GM23338 (cell line): ENCODE measurements around the gene PSMG4. TPM values are rescaled to one million over a fixed set of nuclear protein-coding genes. Genes with fewer than 3 reads are reported as not detected.

Experiments used
- ATAC-seq: fragments of 200-7000 bp; cut with Tn5 transposase; 3 replicates; pipeline ENCODE4 v1.9.1; 2020
- DNase-seq: peaks from one replicate; pipeline ENCODE4 v3.0.0-alpha.2; 2015; ENCODE audit warnings: low spot score
- H2AFZ ChIP-seq: fragments of 200-600 bp; sonication (generic); 2 replicates; pipeline ENCODE4 v1.8.0; 2016; ENCODE audit warnings: antibody characterized with exemption, mild to moderate bottlenecking, moderate library complexity
- H3F3A ChIP-seq: fragments of 200-600 bp; sonication (generic); replicated peaks from 2 replicates; pipeline ENCODE4 v1.8.0; 2017; ENCODE audit warnings: antibody characterized with exemption, mixed run types, low read depth
- H3K27ac ChIP-seq: fragments of 200-600 bp; sonication (generic); 2 replicates; pipeline ENCODE4 v1.6.1; 2016; ENCODE audit warnings: low read depth
- H3K27me3 ChIP-seq: fragments of 200-600 bp; sonication (generic); 2 replicates; pipeline ENCODE4 v1.8.0; 2016; ENCODE audit warnings: mild to moderate bottlenecking, mixed run types, moderate library complexity; ENCODE audit not compliant: insufficient read depth
- H3K36me3 ChIP-seq: fragments of 200-600 bp; sonication (generic); 2 replicates; pipeline ENCODE4 v1.8.0; 2016; ENCODE audit warnings: mild to moderate bottlenecking; ENCODE audit not compliant: insufficient read depth
- H3K4me1 ChIP-seq: fragments of 200-600 bp; sonication (generic); 2 replicates; pipeline ENCODE4 v1.8.0; 2016; ENCODE audit warnings: mild to moderate bottlenecking, moderate library complexity; ENCODE audit not compliant: insufficient read depth
- H3K4me2 ChIP-seq: fragments of 200-600 bp; sonication (generic); 2 replicates; pipeline ENCODE4 v1.7.1; 2017; ENCODE audit warnings: mixed run types
- H3K4me3 ChIP-seq: fragments of 200-600 bp; sonication (generic); 2 replicates; pipeline ENCODE4 v1.6.1; 2016; ENCODE audit warnings: mixed run types
- H3K79me2 ChIP-seq: fragments of 200-600 bp; sonication (generic); replicated peaks from 2 replicates; pipeline ENCODE4 v1.8.0; 2017; ENCODE audit warnings: mild to moderate bottlenecking; ENCODE audit not compliant: insufficient read depth
- H3K9me2 ChIP-seq: fragments of 200-600 bp; sonication (generic); 2 replicates; pipeline ENCODE4 v1.8.0; 2017; ENCODE audit not compliant: insufficient read depth
- H4K20me1 ChIP-seq: fragments of 200-600 bp; sonication (generic); replicated peaks from 2 replicates; pipeline ENCODE4 v1.8.0; 2017; ENCODE audit warnings: mild to moderate bottlenecking; ENCODE audit not compliant: insufficient read depth
- H3K27ac Mint-ChIP-seq: 2 replicates; pipeline ENCODE4 v1.8.0; 2020; ENCODE audit warnings: inconsistent platforms, mild to moderate bottlenecking, moderate library complexity, mixed read lengths
- H3K27me3 Mint-ChIP-seq: 3 replicates; pipeline ENCODE4 v1.8.0; 2022; ENCODE audit warnings: low read depth, mild to moderate bottlenecking, moderate library complexity, mixed read lengths, inconsistent platforms; ENCODE audit not compliant: insufficient read depth, poor library complexity
- H3K36me3 Mint-ChIP-seq: 3 replicates; pipeline ENCODE4 v1.8.0; 2021; ENCODE audit warnings: low read depth, mild to moderate bottlenecking, inconsistent platforms, moderate library complexity, mixed read lengths
- H3K4me1 Mint-ChIP-seq: 3 replicates; pipeline ENCODE4 v1.8.0; 2020; ENCODE audit warnings: mild to moderate bottlenecking, inconsistent platforms, mixed read lengths
- H3K4me3 Mint-ChIP-seq: 3 replicates; pipeline ENCODE4 v1.8.0; 2021; ENCODE audit warnings: moderate library complexity, mild to moderate bottlenecking, inconsistent platforms, mixed read lengths
- H3K9me3 Mint-ChIP-seq: 3 replicates; pipeline ENCODE4 v1.8.0; 2020; ENCODE audit warnings: moderate library complexity, mild to moderate bottlenecking, inconsistent platforms, mixed read lengths
- CREB1 ChIP-seq: fragments of 250-450 bp; sonication (Bioruptor Pico); IDR thresholded peaks from 2 replicates; pipeline ENCODE4 v1.5.0; 2020; ENCODE audit warnings: low read depth, mild to moderate bottlenecking, moderate library complexity
- EZH2 ChIP-seq: fragments of 200-600 bp; sonication (generic); IDR thresholded peaks from one replicate; pipeline ENCODE4 v1.8.0; 2017; ENCODE audit warnings: antibody characterized with exemption, mild to moderate bottlenecking, low read depth; ENCODE audit not compliant: unreplicated experiment
- JUNB ChIP-seq: IDR thresholded peaks from one replicate; pipeline ENCODE4 v1.6.1; 2016; ENCODE audit warnings: antibody characterized with exemption; ENCODE audit not compliant: unreplicated experiment
- POLR2AphosphoS5 ChIP-seq: IDR thresholded peaks from 2 replicates; pipeline ENCODE4 v1.6.1; 2016; ENCODE audit warnings: antibody characterized with exemption, low read depth
- ZNF114 ChIP-seq: fragments of 250-450 bp; sonication (Bioruptor Pico); IDR thresholded peaks from 2 replicates; pipeline ENCODE4 v1.5.0; 2020; ENCODE audit warnings: mild to moderate bottlenecking, moderate library complexity
- ZNF331 ChIP-seq: fragments of 250-450 bp; sonication (Bioruptor Pico); IDR thresholded peaks from 2 replicates; pipeline ENCODE4 v1.5.0; 2020; ENCODE audit warnings: low read depth, mild to moderate bottlenecking, moderate library complexity
- polyA plus RNA-seq: library from polyadenylated mRNA; unstranded; fragments of >200 nt; fragmentation: Nextera tagmentation; extraction: Ambion mirVana; gene quantifications from 2 replicates; pipeline ENCODE4 v1.2.1, GENCODE V29; 2016
- total RNA-seq: library from RNA; depleted of rRNA; stranded (reverse); fragments of >200 nt; shearing (Covaris generic); gene quantifications from 2 replicates; pipeline ENCODE4 v1.2.3, GENCODE V29; 2014
- TF ChIP-seq, protein P1 (sequence below), 2 experiments: fragments of 200-600 bp in 1 of 2; sonication (generic) in 1 of 2; conservative IDR thresholded peaks; 2 replicates each; pipeline versions ENCODE4 v1.5.1 to v1.6.1; 2016 to 2017; ENCODE audit warnings: antibody characterized with exemption in 2 of 2, low read depth in 2 of 2, mild to moderate bottlenecking in 2 of 2, moderate library complexity in 1 of 2
- TF ChIP-seq, protein P2 (sequence below): IDR thresholded peaks from one replicate; pipeline ENCODE4 v1.6.1; 2018; ENCODE audit warnings: antibody characterized with exemption; ENCODE audit not compliant: unreplicated experiment
- TF ChIP-seq, protein P3 (sequence below): IDR thresholded peaks from 2 replicates; pipeline ENCODE4 v1.6.1; 2016; ENCODE audit warnings: antibody characterized with exemption

PSMG4 gene
- total and polyA plus RNA-seq, 2 experiments from 2014 or later = 37.2 to 168 TPM

DNA sequence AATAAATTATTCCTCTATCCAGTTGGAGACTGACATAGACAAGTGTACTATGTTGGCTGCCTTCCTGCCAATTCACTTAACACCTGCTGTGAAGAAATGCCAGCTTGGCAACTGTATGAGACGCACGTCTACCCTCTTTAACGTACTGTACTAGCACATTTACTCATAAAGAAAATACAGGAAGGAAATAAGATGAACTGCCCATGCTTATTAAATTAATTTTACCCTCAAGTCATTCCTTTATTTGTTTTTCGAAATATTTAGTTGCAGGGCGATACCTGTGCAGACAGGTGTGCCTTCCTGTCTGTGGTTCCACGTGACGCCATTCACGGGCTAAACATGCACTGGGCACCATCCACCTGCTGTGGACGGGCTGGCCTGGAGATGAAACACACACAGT, 52.0 kb downstream of the PSMG4 start:
- Histone ChIP-seq H3K4me2 (no peak overlapping the region), H3K27ac (no peak overlapping the region), H3K4me3 (no peak overlapping the region), H3K4me1 (0 out of 2 replicates have a peak, but pooled peaks cover 3% of the 10 kb centered on the region), H4K20me1 (0 out of 2 replicates have a peak, but pooled peaks cover 3% of the 10 kb centered on the region), H3F3A (no peaks in the 10 kb centered on the region), H3K36me3 (peaks cover 2% of the 10 kb centered on the region; the same call in 1 of the 2 replicates), H2AFZ (no peak overlapping the region), H3K9me2 (no peaks in the 10 kb centered on the region), H3K27me3 (no peaks in the 10 kb centered on the region), H3K79me2 (no peaks in the 10 kb centered on the region)
- Mint-ChIP-seq H3K27ac (no peak overlapping the region), H3K4me1 (peaks cover 27% of the 10 kb centered on the region), H3K4me3 (no peak overlapping the region), H3K9me3 (no peaks in the 10 kb centered on the region; the same call in 2 of the 3 replicates), H3K27me3 (peaks cover 18% of the 10 kb centered on the region), H3K36me3 (peaks cover 33% of the 10 kb centered on the region)
- no peak for DNase-seq
- TF ChIP-seq, protein P1, sequence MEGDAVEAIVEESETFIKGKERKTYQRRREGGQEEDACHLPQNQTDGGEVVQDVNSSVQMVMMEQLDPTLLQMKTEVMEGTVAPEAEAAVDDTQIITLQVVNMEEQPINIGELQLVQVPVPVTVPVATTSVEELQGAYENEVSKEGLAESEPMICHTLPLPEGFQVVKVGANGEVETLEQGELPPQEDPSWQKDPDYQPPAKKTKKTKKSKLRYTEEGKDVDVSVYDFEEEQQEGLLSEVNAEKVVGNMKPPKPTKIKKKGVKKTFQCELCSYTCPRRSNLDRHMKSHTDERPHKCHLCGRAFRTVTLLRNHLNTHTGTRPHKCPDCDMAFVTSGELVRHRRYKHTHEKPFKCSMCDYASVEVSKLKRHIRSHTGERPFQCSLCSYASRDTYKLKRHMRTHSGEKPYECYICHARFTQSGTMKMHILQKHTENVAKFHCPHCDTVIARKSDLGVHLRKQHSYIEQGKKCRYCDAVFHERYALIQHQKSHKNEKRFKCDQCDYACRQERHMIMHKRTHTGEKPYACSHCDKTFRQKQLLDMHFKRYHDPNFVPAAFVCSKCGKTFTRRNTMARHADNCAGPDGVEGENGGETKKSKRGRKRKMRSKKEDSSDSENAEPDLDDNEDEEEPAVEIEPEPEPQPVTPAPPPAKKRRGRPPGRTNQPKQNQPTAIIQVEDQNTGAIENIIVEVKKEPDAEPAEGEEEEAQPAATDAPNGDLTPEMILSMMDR (conservative IDR thresholded peaks at IDR 0.05; ENCODE audit: low read depth in 2 of 2) = no peak
- TF ChIP-seq, protein P2, sequence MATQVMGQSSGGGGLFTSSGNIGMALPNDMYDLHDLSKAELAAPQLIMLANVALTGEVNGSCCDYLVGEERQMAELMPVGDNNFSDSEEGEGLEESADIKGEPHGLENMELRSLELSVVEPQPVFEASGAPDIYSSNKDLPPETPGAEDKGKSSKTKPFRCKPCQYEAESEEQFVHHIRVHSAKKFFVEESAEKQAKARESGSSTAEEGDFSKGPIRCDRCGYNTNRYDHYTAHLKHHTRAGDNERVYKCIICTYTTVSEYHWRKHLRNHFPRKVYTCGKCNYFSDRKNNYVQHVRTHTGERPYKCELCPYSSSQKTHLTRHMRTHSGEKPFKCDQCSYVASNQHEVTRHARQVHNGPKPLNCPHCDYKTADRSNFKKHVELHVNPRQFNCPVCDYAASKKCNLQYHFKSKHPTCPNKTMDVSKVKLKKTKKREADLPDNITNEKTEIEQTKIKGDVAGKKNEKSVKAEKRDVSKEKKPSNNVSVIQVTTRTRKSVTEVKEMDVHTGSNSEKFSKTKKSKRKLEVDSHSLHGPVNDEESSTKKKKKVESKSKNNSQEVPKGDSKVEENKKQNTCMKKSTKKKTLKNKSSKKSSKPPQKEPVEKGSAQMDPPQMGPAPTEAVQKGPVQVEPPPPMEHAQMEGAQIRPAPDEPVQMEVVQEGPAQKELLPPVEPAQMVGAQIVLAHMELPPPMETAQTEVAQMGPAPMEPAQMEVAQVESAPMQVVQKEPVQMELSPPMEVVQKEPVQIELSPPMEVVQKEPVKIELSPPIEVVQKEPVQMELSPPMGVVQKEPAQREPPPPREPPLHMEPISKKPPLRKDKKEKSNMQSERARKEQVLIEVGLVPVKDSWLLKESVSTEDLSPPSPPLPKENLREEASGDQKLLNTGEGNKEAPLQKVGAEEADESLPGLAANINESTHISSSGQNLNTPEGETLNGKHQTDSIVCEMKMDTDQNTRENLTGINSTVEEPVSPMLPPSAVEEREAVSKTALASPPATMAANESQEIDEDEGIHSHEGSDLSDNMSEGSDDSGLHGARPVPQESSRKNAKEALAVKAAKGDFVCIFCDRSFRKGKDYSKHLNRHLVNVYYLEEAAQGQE = no peak
- TF ChIP-seq, protein P3, sequence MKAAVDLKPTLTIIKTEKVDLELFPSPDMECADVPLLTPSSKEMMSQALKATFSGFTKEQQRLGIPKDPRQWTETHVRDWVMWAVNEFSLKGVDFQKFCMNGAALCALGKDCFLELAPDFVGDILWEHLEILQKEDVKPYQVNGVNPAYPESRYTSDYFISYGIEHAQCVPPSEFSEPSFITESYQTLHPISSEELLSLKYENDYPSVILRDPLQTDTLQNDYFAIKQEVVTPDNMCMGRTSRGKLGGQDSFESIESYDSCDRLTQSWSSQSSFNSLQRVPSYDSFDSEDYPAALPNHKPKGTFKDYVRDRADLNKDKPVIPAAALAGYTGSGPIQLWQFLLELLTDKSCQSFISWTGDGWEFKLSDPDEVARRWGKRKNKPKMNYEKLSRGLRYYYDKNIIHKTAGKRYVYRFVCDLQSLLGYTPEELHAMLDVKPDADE = no peak
- TF ChIP-seq ZNF114 (CRISPR knock-in tag) = no peak
- TF ChIP-seq EZH2 = no peak
- TF ChIP-seq JUNB = no peak
- no peak for TF ChIP-seq ZNF331
- TF ChIP-seq POLR2AphosphoS5 = no peak
- TF ChIP-seq CREB1 (CRISPR knock-in tag) = no peak
- no peak for ATAC-seq

DNA sequence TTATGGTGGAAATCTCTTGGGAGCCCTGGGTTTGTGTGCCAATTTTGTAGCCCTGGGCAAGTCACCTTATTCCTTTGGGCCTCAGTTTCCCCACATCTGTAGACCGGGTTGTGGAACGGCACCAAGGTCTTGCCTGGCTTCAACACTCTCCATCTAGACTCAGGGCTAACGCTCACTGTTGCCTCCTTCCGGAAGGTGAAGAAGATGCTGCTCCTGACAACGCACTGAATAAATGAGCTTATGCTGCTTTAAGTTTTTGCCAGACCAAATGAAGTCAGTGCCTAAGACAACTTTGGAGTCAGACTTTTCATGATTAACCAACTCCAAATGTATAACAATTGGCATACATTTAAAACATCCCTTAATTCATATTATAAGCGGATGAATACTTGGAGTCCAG, 53.1 kb downstream of the PSMG4 start:
- no peak for TF ChIP-seq EZH2
- no peak for TF ChIP-seq ZNF331
- TF ChIP-seq, protein P1 (conservative IDR thresholded peaks at IDR 0.05; ENCODE audit: low read depth in 2 of 2) = peak; percentile 23 to 43
- peaks cover 31% of the 10 kb centered on the region for H3K4me1 Mint-ChIP-seq
- 0 out of 2 replicates have a peak, but pooled peaks cover 3% of the 10 kb centered on the region for H4K20me1 ChIP-seq
- no peaks in the 10 kb centered on the region for H3K36me3 ChIP-seq
- DNase-seq (peak; percentile 31), ATAC-seq (no peak; the same call in 2 of the 3 replicates)
- peaks cover 16% of the 10 kb centered on the region for H3K27me3 Mint-ChIP-seq
- no peak overlapping the region for H3K4me3 ChIP-seq
- H3K4me1 ChIP-seq = 0 out of 2 replicates have a peak, but pooled peaks cover 3% of the 10 kb centered on the region
- no peaks in the 10 kb centered on the region for H3F3A ChIP-seq
- no peaks in the 10 kb centered on the region for H3K9me2 ChIP-seq
- H3K27ac Mint-ChIP-seq = no peak overlapping the region
- H3K79me2 ChIP-seq = no peaks in the 10 kb centered on the region
- H2AFZ ChIP-seq = no peak overlapping the region
- no peaks in the 10 kb centered on the region for H3K27me3 ChIP-seq
- no peak overlapping the region for H3K4me2 ChIP-seq
- H3K36me3 Mint-ChIP-seq = peaks cover 25% of the 10 kb centered on the region
- no peak overlapping the region for H3K4me3 Mint-ChIP-seq
- no peaks in the 10 kb centered on the region for H3K9me3 Mint-ChIP-seq
- no peak overlapping the region for H3K27ac ChIP-seq
